DMS 273 (cell line): Measurements from ENCODE around the gene L3MBTL2.
A peak's percentile ranks its signal among the peaks of the same experiment; 100 is the strongest.
"Not testable (repeated sequence)": the region's sequence is repeated elsewhere in the genome, so short reads cannot be mapped to it uniquely, and the experiment has no call there.

ENCODE experiments used
- DNase-seq: peaks from one replicate; lab custom pipeline; 2025; ENCODE audit not compliant: unreplicated experiment; lab: John Stamatoyannopoulos, UW

Gene L3MBTL2

DNA sequence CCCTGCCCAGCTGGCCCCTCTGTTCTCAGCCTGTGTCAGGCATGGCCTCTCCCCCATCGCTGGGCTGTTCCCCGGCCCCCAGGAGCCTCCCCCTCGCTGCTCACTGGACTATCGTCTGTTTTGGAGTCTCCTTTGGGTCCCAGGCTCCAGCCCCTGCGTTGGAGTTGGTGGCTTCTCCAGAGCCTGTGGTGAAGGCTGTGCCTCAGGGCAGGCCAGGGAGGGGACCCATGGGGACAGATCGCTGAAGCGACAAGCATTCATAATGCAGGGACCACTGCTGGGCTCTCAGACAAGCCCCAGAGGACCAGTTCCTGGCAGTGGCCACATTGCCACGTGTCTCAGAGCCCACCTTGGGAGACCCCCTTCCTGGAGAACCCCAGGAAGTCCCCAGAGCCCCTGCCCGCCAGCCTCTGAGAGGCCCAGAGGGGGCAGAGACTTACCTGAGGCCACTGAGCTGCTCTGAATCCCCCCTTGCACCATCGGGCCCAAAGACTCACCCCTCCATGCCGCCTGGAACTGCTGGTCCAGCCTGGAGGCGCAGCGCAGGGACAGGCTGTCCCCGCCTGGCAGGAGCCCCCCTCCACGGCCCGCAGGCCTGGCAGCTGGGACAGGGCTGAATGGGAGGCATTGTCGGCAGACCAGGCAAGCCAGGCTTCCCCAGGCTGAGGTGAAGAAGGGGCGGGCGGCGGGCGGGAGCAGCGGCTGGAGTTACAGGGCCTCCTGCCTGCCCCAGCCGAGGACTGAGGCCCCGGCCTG lies 35.4 kb downstream of the L3MBTL2 start, which contains the start of gene CHADL:
TSS of gene CHADL (minus strand) at position 555 of the 756 bp plus-strand sequence. CDS start at position 505, 50 bp downstream.
- peak; percentile 42 for DNase-seq

DNA sequence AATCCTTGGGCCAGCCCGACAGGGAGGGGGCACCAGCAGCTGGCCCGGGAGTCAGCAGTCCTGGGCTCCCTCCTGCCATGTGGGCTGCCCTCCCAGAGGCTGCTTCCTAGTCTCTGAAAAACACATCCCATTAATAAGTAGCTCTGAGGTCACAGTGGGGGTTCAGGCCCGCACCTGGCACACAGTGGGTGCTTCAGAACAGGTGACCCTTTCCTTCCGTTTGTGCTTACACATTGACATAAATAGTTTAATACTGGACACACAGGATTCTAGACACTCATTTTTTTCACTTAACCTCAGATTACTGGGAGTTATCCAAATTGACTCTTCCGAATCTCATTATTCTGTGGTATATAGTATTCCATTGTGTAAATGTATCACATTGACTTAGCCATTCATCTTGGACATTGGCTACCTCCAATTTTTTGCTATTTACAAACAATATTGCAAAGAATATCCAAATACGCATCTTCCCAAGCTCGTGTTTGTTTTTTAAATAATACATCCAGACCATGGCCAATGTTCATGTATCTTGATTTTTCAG lies 36.1 kb downstream of the L3MBTL2 start:
- no peak for DNase-seq

DNA sequence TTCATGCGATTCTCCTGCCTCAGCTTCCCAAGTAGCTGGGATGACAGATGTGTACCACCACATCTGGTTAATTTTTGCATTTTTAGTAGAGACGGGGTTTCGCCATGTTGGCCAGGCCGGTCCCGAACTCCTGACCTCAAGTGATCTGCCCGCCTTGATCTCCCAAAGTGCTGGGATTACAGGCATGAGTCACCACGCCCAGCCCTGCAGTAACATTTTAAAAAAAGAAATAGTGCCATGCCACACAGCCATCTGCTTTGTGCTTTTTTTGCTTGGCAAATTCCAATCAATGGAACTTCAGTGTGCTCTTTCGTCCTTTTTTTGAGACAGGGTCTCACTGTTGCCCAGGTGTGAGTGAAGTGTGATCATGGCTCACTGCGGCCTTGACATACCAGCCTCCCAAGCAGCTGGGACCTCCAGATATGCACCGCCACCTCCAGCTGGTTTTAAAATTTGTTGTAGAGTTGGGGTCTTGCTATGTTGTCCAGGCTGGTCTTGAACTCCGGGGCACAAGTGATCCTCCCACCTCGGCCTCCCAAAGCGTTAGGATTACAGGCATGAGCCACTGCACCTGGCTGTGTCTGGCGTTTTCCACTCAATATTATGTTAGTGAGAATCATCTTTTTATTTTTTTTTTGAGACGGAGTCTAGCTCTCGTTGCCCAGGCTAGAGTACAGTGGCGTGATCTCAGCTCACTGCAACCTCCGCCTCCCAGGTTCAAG lies 37.4 kb downstream of the L3MBTL2 start:
- no peak for DNase-seq

DNA sequence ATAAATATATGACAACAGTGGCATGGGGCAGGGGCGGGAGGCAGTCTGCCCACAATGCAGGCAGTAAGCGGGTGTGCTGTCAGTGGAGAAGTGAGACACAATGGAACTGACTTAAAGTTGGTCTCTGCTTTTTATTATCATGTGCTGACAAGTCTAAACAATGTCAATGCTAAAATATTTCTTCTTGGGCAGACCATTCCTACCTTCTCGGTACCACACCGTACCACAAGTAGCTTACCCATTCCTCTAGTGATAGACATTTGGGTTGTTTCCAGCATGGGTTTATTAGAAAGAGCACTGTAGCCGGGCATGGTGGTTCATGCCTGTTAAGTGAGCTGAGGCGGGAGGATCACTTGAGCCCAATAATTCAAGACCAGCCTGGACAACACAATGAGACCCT lies 38.2 kb downstream of the L3MBTL2 start:
- no peak for DNase-seq

DNA sequence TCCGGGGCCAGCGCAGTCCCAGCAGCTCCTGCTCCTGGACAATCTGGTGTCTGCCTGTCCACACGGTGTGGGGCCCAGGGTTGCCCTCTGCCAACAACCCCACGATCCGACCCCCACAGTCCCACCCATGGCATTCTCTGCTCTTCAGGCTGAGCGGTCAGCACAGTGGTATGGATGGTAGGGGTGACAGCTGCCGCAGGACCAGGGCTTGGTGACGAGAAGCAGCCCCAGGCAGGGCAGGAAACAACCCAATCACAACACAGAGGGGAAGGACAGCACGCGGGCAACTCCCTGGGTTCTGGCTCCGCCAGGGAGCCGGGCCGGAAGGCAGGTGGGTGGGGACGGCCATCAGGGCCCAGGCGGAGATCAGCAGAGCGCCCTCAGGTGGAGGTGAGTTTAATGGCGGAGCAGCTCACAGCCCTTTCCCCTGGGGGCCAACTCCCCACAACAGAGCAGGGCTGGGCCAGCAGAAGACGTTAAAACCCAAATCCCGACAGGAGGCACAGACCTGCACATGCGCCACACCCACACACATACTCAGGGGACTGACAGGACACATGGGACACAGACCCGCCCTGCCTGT lies 40.9 kb downstream of the L3MBTL2 start:
- DNase-seq: peak; percentile 16

DNA sequence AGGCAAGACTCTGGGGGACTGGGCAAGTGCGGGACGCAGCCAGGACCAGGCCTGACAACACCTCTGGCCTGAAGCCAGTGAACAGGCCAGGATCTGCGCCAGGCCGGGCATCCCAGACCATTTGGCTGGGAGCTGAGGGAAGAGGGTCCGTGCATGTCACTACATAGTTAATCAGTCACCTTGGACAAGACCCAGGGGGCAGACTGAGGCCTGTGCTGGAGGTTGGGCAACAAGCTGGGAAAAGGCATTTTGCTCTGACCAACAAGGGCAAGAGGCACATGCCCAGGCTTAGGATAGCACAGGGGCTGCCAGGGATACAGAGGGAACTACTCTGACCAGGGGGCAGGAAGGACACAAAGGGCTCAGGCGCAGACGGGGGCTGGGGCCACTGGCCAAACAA lies 42.6 kb downstream of the L3MBTL2 start:
- no peak for DNase-seq

DNA sequence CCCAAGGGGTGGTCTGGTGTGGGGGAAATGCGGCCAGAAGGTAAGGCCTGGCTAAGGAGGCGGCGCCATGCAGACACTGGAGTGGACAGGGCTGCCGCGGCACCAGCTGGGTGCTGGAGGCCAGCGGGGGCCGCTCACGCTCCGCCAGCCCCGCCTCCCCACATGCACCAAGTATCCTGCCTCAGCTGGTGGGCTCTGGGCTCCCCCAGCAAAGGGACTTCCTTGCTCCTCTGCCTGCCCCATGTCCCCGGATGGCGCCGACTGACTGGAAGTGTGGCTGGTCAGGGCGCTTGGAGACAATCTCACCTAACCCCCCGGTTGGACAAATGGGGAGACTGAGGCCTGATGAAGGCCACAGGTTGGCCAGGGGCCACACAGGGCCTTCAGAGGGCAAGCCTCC lies 43.2 kb downstream of the L3MBTL2 start:
- DNase-seq: no peak

- no peak for DNase-seq
Measured at GRCh38 chr22:41248758-41249157, 43.6 kb downstream of the L3MBTL2 start.

- no peak for DNase-seq
Measured at GRCh38 chr22:41249442-41249841, 44.3 kb downstream of the L3MBTL2 start.

DNA sequence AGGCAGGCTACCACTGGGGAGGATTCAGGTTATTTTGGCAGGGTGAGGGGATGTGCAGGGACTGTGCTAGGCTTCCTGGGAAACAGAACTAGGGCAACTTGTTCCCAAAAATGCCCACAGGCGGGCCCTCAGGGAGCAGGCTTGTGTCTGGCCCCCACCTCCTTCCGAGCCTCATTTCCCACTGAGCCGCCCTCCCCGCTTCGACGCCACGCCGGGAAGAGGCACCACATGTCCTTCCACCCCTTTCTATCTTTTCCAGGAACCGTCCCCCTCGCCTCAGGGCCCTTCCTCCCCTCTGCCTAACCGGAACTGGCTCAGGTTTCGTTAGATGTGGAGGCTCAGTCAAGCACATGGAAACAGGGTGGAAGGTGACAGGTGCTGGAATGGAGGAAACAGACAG lies 45.0 kb downstream of the L3MBTL2 start:
- DNase-seq: no peak

DNA sequence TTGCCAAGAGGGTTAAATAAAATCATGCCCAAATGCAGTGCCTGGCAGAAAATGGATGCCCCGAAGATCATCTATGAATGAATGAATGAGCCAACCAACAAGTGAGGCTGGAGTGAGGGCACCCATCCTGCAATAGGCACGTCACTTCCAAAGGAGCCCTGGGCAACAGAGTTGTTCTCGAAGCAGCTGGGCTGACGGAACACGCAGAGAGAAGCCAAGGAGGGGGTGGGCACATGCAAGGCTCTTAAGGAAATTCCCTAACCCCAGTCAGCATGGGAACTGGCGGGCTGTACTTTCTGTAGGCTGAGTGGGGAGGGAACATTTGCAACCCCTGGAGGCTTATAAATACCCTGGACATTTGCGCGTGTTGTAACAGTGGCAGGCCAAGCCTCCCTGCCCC lies 47.3 kb downstream of the L3MBTL2 start:
- DNase-seq: no peak

DNA sequence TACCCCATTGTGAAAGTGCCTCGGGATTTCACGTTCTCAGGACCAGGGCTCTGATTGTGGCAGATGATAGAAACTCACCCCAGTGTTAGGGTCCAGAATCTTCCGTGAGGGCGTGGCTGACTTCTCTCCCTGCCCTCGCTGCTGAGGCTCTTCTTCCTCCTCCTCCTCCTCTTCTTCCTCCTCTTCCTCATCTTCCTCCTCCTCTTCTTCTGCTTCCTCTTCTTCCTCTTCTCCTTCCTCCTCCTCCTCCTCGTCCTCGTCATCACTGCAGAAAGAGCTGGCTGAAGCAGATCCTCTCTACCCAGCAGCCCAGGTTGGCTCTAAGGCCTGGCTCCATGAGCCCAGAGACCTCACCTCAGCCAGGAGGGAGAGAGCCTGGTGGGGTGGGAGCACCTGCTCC lies 49.1 kb downstream of the L3MBTL2 start:
- DNase-seq: no peak

GRCh38 chr22:41256254-41257253 lies 51.4 kb downstream of the L3MBTL2 start:
- DNase-seq: no peak

DNA sequence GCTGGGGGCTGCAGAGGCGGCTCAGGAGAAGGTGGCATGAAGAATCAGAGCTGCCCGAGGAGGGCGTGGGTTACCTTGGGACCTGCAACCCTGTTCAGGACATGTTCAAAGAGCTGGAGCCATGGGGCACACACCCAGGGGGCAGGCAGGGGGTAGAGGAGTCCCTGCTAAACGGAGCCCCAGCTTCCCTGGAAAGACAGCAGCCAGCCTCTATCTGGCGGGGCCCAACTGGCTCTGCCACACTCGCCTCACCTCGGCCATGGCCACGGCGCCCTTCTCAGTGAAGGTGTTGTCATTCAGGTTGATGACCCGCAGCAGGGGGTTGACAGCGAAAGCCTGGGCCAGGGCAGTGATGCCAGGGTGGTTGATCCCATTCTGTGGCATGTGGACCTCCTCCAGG lies 52.6 kb downstream of the L3MBTL2 start:
- no peak for DNase-seq

DNA sequence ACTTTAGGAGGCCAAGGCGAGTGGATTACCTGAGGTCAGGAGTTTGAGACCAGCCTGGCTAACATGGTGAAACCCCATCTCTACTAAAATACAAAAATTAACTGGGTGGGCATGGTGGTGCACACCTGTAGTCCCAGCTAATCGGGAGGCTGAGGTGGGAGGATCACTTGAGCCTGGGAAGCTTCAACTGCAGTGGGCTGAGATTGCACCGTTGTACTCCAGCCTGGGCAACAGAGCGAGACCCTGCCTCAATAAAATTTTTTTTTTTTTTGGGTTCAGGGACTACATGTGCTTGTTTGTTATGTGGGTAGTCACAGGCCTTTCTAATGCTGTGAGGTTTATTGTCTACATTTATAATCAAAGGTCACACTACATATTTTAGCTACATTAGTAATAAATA lies 54.6 kb downstream of the L3MBTL2 start:
- not testable (repeated sequence) for DNase-seq

DNA sequence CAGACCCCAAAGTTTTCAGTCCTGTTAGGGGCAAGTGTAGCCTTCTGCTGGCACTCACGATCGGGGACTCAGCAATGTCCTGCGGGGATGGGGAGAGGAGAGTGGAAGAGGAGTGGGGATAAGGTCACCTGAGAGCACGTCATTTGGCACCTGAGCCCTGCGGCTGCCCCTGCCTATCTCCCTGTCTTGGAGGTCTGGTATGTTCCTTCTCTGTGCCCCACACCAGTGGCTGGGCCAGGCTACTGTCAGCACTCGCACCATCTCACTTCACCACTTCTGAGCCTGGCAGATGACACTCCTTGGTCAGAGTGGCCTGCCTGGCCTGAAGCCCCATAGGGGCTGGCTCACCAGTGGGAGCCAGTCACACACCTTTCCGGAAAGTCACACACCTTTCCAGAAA lies 55.8 kb downstream of the L3MBTL2 start:
- no peak for DNase-seq

DNA sequence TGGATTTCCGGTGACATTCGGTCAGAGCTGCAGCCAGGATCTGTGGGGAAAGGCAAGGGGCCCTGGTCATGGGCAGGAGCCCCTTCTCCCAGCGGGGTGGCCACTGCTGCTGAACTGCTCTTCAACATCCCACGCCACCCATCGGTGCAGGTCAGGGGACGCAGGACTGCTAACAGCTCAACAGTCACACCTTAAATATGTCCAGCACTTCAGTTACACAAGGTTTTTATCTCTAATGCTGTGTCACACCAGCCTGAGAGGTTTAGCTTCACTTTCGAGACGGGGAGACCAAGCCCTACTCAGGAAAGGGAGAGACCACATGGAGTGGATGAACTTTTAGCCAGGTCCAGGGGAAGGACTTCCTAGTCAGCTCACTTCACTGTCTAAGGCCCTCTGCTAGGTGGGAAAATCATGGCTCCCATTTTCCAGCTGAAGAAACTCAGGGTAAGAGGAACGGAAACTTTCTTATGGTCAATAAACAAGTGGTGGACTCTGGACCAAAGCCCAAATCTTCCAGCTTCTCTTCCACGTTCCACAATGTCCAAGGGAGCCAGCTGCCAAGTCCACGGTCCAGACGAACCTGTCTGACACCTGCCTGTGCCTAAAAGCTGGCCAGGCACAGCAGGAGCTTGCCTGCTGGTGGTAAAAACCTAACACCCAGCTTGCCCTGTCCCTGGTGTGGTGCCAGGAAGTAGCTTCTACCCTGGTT lies 56.6 kb downstream of the L3MBTL2 start:
- no peak for DNase-seq

DNA sequence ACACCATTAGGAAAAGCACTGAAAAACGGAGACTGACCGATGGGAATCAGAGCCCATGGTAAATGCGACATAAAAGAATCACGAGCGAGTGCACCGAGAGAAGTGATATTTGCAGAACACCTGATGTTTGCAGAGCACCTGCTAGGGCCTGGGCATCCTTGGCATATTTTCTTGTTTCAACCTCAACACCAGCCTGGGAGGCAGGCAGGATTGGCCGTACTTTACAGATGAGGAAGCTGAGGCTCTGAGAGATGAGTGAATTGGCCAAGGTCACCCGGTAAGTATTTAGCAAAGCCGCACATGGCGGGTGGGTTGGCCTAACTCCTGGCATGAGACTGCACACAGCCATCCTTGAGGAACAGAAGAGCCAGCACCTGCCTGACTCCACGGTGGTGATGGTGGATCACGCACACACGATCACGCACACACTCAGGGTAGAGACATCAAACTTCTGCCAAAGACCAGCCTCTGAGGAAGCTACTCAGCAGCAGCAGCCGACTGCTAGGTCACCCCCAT lies 57.2 kb downstream of the L3MBTL2 start:
- no peak for DNase-seq

DNA sequence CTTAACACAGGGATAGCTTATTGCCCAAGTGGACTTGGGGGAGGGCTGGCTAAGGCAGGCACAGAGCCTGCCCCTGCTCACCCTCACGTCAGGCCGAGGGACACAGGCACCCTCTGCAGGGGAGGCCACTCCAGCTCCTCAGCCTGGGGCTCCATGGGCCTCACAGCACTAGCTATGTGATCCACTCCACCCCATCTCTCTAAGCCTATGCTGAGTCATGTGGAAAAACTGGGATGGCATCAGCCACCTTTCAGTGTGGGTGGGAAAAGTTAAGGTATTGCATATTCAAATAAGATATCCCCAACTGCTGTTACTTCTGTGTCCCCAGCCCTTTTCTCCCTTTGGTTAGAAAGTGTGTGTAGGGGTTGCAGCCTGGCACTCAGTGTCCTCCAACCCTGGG lies 58.6 kb downstream of the L3MBTL2 start:
- no peak for DNase-seq

DNA sequence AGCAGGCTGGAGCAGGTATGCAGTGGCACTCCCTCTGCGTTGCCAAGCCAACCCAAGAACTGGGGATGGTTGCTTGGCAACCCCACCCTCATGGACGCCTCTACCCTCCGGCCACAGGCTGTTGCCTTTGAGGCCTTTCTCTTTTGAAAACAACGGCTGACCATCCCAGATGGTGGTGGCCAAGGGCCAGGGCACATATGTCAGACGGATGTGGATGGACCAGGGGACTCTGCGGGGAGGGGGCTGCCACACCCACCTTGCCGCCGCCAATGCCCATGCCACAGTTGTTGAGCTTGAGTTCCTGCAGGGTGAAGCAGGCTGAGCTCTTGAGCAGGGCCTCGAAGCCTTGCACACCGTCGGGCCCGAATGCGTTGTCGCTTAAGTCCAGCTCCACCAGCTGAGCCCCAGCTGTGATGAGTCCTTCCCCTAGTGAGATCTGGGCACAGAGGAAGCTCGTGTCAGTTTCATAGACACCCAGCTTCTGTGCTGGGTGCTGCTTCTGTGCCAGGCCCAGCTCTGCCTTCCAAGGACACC lies 59.4 kb downstream of the L3MBTL2 start:
- no peak for DNase-seq
